ENCODE data around the gene MMP15.

GRCh38 chr16:58002936-58003335 is 22.6 kb upstream of the MMP15 start:
- no peak for TF ChIP-seq POLR2A (IDR thresholded peaks at IDR 0.05)
- TF ChIP-seq, protein P1, sequence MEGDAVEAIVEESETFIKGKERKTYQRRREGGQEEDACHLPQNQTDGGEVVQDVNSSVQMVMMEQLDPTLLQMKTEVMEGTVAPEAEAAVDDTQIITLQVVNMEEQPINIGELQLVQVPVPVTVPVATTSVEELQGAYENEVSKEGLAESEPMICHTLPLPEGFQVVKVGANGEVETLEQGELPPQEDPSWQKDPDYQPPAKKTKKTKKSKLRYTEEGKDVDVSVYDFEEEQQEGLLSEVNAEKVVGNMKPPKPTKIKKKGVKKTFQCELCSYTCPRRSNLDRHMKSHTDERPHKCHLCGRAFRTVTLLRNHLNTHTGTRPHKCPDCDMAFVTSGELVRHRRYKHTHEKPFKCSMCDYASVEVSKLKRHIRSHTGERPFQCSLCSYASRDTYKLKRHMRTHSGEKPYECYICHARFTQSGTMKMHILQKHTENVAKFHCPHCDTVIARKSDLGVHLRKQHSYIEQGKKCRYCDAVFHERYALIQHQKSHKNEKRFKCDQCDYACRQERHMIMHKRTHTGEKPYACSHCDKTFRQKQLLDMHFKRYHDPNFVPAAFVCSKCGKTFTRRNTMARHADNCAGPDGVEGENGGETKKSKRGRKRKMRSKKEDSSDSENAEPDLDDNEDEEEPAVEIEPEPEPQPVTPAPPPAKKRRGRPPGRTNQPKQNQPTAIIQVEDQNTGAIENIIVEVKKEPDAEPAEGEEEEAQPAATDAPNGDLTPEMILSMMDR (IDR thresholded peaks at IDR 0.05) = no peak

Data from lower leg skin (tissue), 3 donors.